Measurements from ENCODE around the gene GXYLT1. TPM values are rescaled to one million over a fixed set of nuclear protein-coding genes. Genes with fewer than 3 reads are reported as not detected.

Gene GXYLT1
- total RNA-seq, 4 donors from 2014 or later = 5.6 to 10.9 (median 9.9) TPM

DNA sequence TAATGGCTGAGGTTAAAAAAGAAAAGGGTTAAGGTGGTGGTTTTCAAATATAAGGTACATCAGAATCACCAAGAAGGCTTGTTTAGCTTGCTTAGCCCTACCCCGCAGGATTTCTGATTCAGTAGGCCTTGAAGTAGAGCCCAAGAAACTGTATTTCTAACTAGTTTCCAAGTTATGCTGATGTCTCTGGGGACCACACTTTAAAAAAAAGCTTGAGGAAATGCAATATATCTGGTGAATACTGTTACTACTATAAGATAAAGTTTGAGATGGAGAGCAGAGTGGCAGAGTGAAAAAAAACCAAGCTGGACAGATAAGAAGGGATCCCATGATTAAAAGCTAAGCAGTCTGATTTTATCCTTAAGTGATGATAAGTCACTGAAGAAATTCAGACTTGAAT, 18.3 kb upstream of the GXYLT1 start:
- no peak for DNase-seq (ENCODE audit: low spot score in 2 of 2)
- no peaks in the 10 kb centered on the region for H3K27me3 ChIP-seq
- H3K4me1 ChIP-seq = no peaks in the 10 kb centered on the region
- WGBS = 72% methylated on average over 1 of the region's 1 CpG
- no peak overlapping the region for H3K27ac ChIP-seq
- no peak overlapping the region for H3K4me3 ChIP-seq
- TF ChIP-seq EP300 (IDR thresholded peaks at IDR 0.05) (no peak), POLR2AphosphoS5 (IDR thresholded peaks at IDR 0.05) (no peak), POLR2A (IDR thresholded peaks at IDR 0.05) (no peak)
- TF ChIP-seq, protein P1, sequence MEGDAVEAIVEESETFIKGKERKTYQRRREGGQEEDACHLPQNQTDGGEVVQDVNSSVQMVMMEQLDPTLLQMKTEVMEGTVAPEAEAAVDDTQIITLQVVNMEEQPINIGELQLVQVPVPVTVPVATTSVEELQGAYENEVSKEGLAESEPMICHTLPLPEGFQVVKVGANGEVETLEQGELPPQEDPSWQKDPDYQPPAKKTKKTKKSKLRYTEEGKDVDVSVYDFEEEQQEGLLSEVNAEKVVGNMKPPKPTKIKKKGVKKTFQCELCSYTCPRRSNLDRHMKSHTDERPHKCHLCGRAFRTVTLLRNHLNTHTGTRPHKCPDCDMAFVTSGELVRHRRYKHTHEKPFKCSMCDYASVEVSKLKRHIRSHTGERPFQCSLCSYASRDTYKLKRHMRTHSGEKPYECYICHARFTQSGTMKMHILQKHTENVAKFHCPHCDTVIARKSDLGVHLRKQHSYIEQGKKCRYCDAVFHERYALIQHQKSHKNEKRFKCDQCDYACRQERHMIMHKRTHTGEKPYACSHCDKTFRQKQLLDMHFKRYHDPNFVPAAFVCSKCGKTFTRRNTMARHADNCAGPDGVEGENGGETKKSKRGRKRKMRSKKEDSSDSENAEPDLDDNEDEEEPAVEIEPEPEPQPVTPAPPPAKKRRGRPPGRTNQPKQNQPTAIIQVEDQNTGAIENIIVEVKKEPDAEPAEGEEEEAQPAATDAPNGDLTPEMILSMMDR (IDR thresholded peaks at IDR 0.05) = no peak
- H3K9me3 ChIP-seq = no peaks in the 10 kb centered on the region
- peaks cover 17% of the 10 kb centered on the region for H3K36me3 ChIP-seq

DNA sequence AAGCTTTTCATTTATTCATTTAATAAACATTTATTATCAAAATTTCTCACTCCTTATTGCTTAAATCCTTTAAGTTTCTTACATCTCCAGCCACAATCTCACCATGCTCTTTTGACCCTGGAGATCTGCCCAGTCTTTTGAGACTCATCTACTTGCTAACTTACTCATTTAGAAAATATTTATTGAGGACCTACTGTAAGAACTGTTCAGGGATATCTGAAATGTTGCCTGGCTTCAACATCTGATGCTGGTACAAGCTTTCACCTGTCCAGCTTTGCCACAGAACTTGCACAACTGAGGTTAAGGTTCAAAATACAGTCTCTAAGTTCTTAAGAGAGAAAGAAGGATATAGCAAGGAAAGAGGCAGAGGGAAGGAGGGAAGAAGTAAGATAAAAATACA, 17.5 kb upstream of the GXYLT1 start:
- DNase-seq (ENCODE audit: low spot score in 2 of 2) = no peak
- no peak overlapping the region for H3K27ac ChIP-seq
- H3K36me3 ChIP-seq = peaks cover 18% of the 10 kb centered on the region
- H3K27me3 ChIP-seq = no peaks in the 10 kb centered on the region
- H3K9me3 ChIP-seq = no peaks in the 10 kb centered on the region
- TF ChIP-seq EP300 (IDR thresholded peaks at IDR 0.05) = no peak
- TF ChIP-seq, protein P1 (IDR thresholded peaks at IDR 0.05) = no peak
- TF ChIP-seq POLR2A (IDR thresholded peaks at IDR 0.05) = no peak
- TF ChIP-seq POLR2AphosphoS5 (IDR thresholded peaks at IDR 0.05) = no peak
- H3K4me3 ChIP-seq = no peak overlapping the region
- H3K4me1 ChIP-seq = no peaks in the 10 kb centered on the region

- H3K27me3 ChIP-seq = no peaks in the 10 kb centered on the region
- H3K9me3 ChIP-seq = no peaks in the 10 kb centered on the region
- TF ChIP-seq POLR2AphosphoS5 (IDR thresholded peaks at IDR 0.05) (no peak), EP300 (IDR thresholded peaks at IDR 0.05) (no peak), POLR2A (IDR thresholded peaks at IDR 0.05) (no peak)
- TF ChIP-seq, protein P1 (IDR thresholded peaks at IDR 0.05) = no peak
- H3K4me3 ChIP-seq = no peak overlapping the region
- DNase-seq (ENCODE audit: low spot score in 2 of 2) = no peak
- no peak overlapping the region for H3K27ac ChIP-seq
- peaks cover 18% of the 10 kb centered on the region for H3K36me3 ChIP-seq
- no peaks in the 10 kb centered on the region for H3K4me1 ChIP-seq
- WGBS = 81% methylated on average over 1 of the region's 1 CpG
Observed at GRCh38 chr12:42161529-42161928, 16.9 kb upstream of the GXYLT1 start.

DNA sequence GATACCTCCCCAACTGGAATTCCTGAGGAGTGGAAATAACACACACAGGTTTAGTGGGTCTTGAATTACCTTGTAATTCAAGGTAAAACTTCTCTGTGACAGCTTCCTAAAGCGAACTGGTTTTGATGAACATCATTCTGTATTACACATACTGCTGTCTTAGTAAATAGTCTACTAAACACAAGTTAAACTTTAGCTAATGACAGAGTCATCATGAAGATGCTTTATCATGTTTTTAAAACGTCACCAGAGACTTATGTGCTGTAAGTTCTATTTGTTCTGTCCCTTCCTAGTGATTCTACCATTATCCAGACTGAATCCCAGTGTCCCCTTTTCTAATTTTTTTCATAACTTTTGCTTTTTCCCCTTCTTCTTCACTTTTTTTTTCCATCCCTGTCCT, 11.6 kb upstream of the GXYLT1 start:
- H3K4me3 ChIP-seq = no peak overlapping the region
- 90% methylated on average over 2 of the region's 2 CpGs for WGBS
- TF ChIP-seq, protein P1 (IDR thresholded peaks at IDR 0.05) = no peak
- TF ChIP-seq POLR2A (IDR thresholded peaks at IDR 0.05) (no peak), POLR2AphosphoS5 (IDR thresholded peaks at IDR 0.05) (no peak), EP300 (IDR thresholded peaks at IDR 0.05) (no peak)
- H3K27ac ChIP-seq = no peak overlapping the region
- H3K4me1 ChIP-seq = no peaks in the 10 kb centered on the region
- H3K27me3 ChIP-seq = no peaks in the 10 kb centered on the region
- H3K9me3 ChIP-seq = no peaks in the 10 kb centered on the region
- DNase-seq (ENCODE audit: low spot score in 2 of 2) = no peak
- peaks cover 18% of the 10 kb centered on the region for H3K36me3 ChIP-seq

- DNase-seq (ENCODE audit: low spot score in 2 of 2) = no peak
- Histone ChIP-seq H3K9me3 (no peaks in the 10 kb centered on the region), H3K27ac (no peak overlapping the region), H3K27me3 (no peaks in the 10 kb centered on the region), H3K4me1 (peaks cover 28% of the 10 kb centered on the region), H3K4me3 (no peak overlapping the region), H3K36me3 (no peaks in the 10 kb centered on the region)
- WGBS = 88% methylated on average over 11 of the region's 11 CpGs
- TF ChIP-seq, protein P1 (IDR thresholded peaks at IDR 0.05) = no peak
- no peak for TF ChIP-seq POLR2A (IDR thresholded peaks at IDR 0.05)
- no peak for TF ChIP-seq POLR2AphosphoS5 (IDR thresholded peaks at IDR 0.05)
- no peak for TF ChIP-seq EP300 (IDR thresholded peaks at IDR 0.05)
Observed at GRCh38 chr12:42145552-42146215, 1.0 kb upstream of the GXYLT1 start.
